ENCODE results near the gene MAN1A1.
"Not testable (repeated sequence)": the region's sequence is repeated elsewhere in the genome, so short reads cannot be mapped to it uniquely, and the experiment has no call there.

MAN1A1 gene

DNA sequence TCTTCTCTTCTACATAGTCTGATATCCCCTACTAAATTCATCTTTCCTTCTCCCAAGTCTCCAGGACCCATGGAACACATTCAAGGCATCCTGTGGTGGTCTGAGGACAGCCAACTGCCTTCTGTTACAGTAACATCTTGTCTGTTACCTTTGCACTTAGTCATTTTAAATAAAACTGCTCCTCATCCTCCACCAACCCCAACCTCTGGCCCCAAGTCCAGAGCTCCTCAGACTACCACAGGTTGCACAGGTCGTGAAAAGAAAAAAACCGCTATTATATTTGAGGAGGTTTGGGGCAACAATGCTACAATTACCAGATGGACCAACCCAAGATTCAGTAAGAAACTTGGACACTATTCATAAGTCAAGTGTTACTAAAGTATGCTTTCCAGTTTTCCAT is 49.9 kb downstream of the MAN1A1 start:
- DNase-seq = no peak

DNA sequence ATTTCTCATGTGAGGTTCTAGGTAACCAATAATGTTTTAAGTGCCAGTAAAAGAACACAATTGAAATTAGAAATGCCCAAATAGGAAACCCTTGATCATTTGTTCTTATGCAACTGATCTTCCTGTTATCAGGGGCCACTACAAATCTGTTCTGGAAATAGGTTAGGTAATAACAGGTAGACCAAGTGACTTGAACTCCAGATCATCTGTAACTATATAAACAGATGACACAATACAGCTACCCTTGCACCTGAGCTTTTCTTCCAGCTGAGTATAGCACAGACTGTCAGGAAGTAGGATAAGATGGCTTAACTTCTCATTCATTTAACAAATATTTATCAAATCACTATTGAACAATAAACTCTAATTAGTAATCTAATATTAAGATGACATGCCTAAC is 52.5 kb downstream of the MAN1A1 start:
- DNase-seq = no peak

GRCh38 chr6:119296036-119297035 is 53.2 kb downstream of the MAN1A1 start:
- DNase-seq = no peak

DNA sequence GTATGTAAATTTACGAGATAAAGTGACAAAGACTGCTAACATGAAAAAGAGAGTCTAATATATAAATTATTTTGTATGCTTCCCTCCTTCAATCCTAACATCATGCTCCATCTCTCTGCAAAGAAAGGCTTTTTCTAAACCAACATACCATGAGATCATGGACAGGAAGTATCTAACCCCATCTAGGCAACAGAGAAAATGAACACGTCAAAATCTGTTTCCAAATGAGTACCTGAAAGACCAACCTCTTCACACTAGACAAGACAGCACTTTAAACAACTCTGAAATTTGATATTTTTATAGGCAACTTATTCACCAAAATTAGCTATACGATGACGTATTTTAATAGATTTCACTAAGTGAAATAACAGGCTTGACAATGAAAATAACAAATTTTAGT is 54.6 kb downstream of the MAN1A1 start:
- DNase-seq = no peak

DNA sequence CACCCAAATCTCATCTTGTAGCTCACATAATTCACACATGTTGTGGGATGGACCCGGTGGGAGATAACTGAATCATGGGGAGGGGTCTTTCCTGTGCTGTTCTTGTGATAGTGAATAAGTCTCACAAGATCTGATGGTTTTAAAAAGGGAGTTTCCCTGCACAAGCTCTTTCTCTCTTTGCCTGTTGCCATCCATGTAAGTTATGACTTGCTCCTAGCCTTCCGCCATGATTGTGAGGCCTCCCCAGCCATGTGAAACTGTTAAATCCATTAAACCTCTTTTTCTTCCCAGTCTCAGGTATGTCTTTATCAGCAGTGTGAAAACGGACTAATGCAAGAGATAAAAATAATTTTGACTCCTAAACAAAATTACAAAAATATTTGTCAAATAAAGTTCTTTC is 58.5 kb downstream of the MAN1A1 start:
- not testable (repeated sequence) for DNase-seq

- no peak for DNase-seq
Measured at GRCh38 chr6:119290306-119290705, 59.3 kb downstream of the MAN1A1 start.

DNA sequence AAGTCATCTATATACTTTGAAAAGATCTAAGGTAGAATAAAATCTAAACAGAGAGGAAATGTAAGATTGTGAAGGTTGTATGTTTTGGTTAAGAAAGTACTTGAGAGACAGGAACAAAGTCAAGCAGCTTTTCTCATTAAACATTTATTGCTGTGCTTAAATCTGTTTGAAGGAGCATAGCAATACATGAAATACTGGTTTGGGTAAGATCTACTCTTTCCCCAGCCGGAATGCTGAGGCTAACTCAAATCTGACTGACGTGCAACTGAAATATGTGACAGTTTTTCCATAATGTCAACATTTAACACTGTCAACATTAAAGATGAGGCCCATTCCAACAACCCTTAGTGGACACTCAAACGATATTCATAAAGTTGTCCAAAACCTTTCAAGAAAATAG is 59.9 kb downstream of the MAN1A1 start:
- no peak for DNase-seq

GRCh38 chr6:119285908-119286625 is 63.5 kb downstream of the MAN1A1 start:
- no peak for DNase-seq

GRCh38 chr6:119284861-119285521 is 64.6 kb downstream of the MAN1A1 start:
- peak; percentile 28 for DNase-seq

DNA sequence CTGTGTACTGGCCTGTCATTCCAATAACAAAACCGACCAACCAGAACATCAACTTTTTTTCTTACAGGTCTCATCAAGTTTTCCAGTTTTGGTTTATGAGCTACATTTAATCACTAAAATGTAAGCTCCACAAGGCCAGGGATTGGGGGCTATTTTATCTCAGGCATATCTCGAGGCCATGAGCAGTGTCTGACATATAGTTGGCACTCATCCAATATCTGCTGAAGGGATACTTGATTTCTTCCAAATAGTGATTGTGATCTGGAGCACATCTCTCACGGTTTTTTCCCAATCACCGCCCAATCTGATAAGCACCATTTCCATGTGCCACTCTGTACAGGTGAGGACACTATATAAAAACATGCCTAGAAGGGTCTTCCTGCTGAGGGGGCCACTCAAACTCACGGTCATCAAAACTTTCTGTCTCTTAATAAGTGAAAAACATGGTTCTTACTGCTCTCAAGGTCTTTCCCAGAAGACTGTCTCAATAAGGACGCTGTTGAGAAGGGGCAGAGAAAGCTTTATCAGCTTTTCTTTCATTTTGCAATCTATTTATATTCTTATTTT is 65.5 kb downstream of the MAN1A1 start:
- DNase-seq = no peak

DNA sequence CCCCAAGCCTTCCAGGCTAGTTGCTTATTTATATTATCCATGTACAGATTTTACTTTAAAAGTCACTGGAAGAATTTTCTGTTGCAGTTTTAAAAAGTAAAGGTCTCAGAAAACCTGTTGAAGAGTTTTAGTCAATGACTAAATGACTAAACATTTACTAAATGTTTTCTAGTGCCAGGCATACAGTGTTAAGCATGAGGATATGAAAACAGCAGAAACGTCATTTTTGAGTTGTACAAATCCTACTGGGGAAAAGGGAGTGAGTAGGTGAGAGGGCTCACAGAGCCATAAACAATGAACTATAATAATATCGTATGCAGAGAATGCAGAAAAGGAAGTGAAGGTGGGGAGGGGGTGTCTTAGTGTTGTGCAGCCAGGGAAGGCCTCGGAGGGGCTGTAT is 66.3 kb downstream of the MAN1A1 start:
- no peak for DNase-seq

GRCh38 chr6:119280668-119281067 is 68.9 kb downstream of the MAN1A1 start:
- no peak for DNase-seq

GRCh38 chr6:119280080-119280479 is 69.5 kb downstream of the MAN1A1 start:
- DNase-seq = no peak

DNA sequence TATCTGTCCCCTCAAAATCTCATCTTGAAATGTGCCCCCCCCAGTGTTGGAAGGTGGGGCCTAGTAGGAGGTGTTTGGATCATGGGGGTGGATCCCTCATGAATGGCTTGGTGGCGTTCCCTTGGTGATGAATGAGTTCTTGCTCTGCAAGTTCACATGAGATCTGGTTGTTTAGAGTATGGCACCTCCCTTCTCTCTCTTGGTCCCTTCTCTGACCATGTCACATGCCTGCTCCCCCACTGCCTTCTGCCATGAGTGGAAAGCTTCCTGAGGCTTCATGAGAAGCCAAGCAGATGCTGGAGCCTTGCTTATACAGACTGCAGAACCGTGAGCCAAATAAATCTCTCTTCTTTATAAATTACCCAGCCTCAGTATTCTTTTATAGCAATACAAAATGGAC is 70.9 kb downstream of the MAN1A1 start:
- no peak for DNase-seq

GRCh38 chr6:119277052-119277451 is 72.5 kb downstream of the MAN1A1 start:
- no peak for DNase-seq

DNA sequence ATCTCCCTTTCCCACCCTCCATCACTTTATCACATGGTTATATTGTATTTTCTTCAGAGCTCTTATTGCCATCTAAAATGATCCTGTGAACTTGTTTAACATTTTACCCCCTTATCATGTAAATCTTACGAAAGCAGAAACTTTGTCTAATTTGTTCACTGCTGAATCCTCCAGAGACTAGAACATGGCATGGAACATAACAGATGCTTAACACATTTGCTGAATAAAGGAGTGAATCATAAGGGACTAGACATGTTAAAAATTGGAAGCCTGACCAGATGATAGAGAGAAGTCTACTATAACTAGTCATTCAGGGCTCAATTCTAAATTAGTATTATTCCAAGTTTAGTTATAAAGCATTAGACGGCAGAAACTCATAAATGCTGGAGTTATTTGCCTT is 73.3 kb downstream of the MAN1A1 start:
- no peak for DNase-seq

- no peak for DNase-seq
Measured at GRCh38 chr6:119274197-119274595, 75.4 kb downstream of the MAN1A1 start.

- DNase-seq = no peak
Measured at GRCh38 chr6:119273272-119274196, 76.0 kb downstream of the MAN1A1 start.

DNA sequence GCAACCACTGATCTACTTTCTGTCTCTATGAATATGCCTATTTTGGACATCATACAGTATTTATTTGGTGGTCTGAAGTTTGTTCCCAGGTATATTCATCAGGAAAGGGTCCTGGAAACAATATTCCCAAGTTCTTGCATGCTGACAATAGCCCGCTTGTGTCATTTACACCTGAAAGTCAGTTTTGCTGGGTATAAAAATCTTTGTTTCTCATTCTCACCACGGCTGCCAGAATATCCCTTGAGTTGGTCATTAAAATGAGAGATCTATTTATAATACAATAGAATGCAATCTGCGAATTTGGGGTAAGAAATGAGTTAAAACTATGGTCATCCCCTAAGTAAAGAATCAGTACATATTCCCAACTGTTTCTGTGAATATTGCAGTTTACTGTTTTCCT is 79.0 kb downstream of the MAN1A1 start:
- DNase-seq = no peak

- DNase-seq = no peak
Measured at GRCh38 chr6:119269266-119270103, 80.1 kb downstream of the MAN1A1 start.

Measured in CD4-positive, alpha-beta T cell treated with Interleukin-21 for 1 hour (primary cell).